DND-41 (cell line): Measurements from ENCODE around the gene IGFBP1.

Experiments
- CTCF ChIP-seq: IDR thresholded peaks from 2 replicates; pipeline ENCODE4 v1.5.1; 2012; ENCODE audit warnings: borderline replicate concordance, low read length, moderate library complexity, mild to moderate bottlenecking; ENCODE audit not compliant: poor library complexity, severe bottlenecking; ENCODE audit errors: extremely low read depth
- EZH2 ChIP-seq: IDR thresholded peaks from 3 replicates; pipeline ENCODE4 v1.6.1; 2012; ENCODE audit warnings: borderline replicate concordance, low read depth, mild to moderate bottlenecking, moderate library complexity, low read length, inconsistent platforms; ENCODE audit not compliant: severe bottlenecking

- TF ChIP-seq CTCF: no peak
- TF ChIP-seq EZH2: no peak
Measured at GRCh38 chr7:45914911-45915310, 26.6 kb downstream of the IGFBP1 start.
